H9 (cell line): Measurements from ENCODE around the gene RNF103. TPM values are rescaled to one million over a fixed set of nuclear protein-coding genes. Genes with fewer than 3 reads are reported as not detected.

Experiments used
- DNase-seq: peaks from one replicate; pipeline ENCODE4 v3.0.0-alpha.2; 2017
- H2AFZ ChIP-seq: one replicate; pipeline ENCODE4 v1.6.1; 2013; ENCODE audit warnings: mild to moderate bottlenecking, low read length, control low read depth, moderate library complexity
- H2AK5ac ChIP-seq: 2 replicates; pipeline ENCODE4 v1.6.1; 2013; ENCODE audit warnings: low read length, control low read depth, mixed read lengths; ENCODE audit not compliant: insufficient read length
- H2BK120ac ChIP-seq: one replicate; pipeline ENCODE4 v1.6.1; 2013; ENCODE audit warnings: low read depth, mild to moderate bottlenecking, low read length, control low read depth, inconsistent platforms; ENCODE audit not compliant: poor library complexity, severe bottlenecking
- H2BK12ac ChIP-seq: 2 replicates; pipeline ENCODE4 v1.6.1; 2013; ENCODE audit warnings: low read length, control low read depth, mixed read lengths, low read depth; ENCODE audit not compliant: insufficient read length
- H2BK15ac ChIP-seq: 2 replicates; pipeline ENCODE4 v1.6.1; 2013; ENCODE audit warnings: low read depth, low read length, control low read depth
- H2BK20ac ChIP-seq: one replicate; pipeline ENCODE4 v1.6.1; 2013; ENCODE audit warnings: low read depth, mild to moderate bottlenecking, low read length, control low read depth, inconsistent platforms; ENCODE audit not compliant: poor library complexity, severe bottlenecking
- H2BK5ac ChIP-seq: 2 replicates; pipeline ENCODE4 v1.6.1; 2013; ENCODE audit warnings: low read length, control low read depth, mixed read lengths; ENCODE audit not compliant: insufficient read length
- H3K14ac ChIP-seq: 2 replicates; pipeline ENCODE4 v1.6.1; 2013; ENCODE audit warnings: low read length, control low read depth; ENCODE audit not compliant: insufficient read depth
- H3K18ac ChIP-seq: 2 replicates; pipeline ENCODE4 v1.6.1; 2013; ENCODE audit warnings: low read depth, mild to moderate bottlenecking, mixed read lengths, low read length, control low read depth; ENCODE audit not compliant: insufficient read length
- H3K23ac ChIP-seq: 2 replicates; pipeline ENCODE4 v1.6.1; 2013; ENCODE audit warnings: low read length, control low read depth, mixed read lengths, low read depth; ENCODE audit not compliant: insufficient read length
- H3K23me2 ChIP-seq: 2 replicates; pipeline ENCODE4 v1.6.1; 2013; ENCODE audit warnings: low read depth, mild to moderate bottlenecking, mixed read lengths, low read length, control low read depth; ENCODE audit not compliant: insufficient read length, poor library complexity, severe bottlenecking
- H3K27ac ChIP-seq: 2 replicates; pipeline ENCODE4 v1.5.1; 2013; ENCODE audit warnings: low read length, control low read depth, mixed read lengths, low read depth; ENCODE audit not compliant: insufficient read length
- H3K27me3 ChIP-seq: 2 replicates; pipeline ENCODE4 v1.6.1; 2013; ENCODE audit warnings: low read length, control low read depth, inconsistent platforms; ENCODE audit not compliant: insufficient read depth
- H3K4ac ChIP-seq: 2 replicates; pipeline ENCODE4 v1.6.1; 2013; ENCODE audit warnings: low read depth, mild to moderate bottlenecking, control low read depth, inconsistent platforms, low read length, moderate library complexity
- H3K4me1 ChIP-seq: 2 replicates; pipeline ENCODE4 v1.6.1; 2013; ENCODE audit warnings: low read length, control low read depth, inconsistent platforms; ENCODE audit not compliant: insufficient read depth
- H3K4me2 ChIP-seq: 2 replicates; pipeline ENCODE4 v1.6.1; 2013; ENCODE audit warnings: low read length, control low read depth, mixed read lengths; ENCODE audit not compliant: insufficient read length, insufficient read depth
- H3K56ac ChIP-seq: 2 replicates; pipeline ENCODE4 v1.6.1; 2013; ENCODE audit warnings: low read depth, mild to moderate bottlenecking, mixed read lengths, low read length, control low read depth; ENCODE audit not compliant: insufficient read length
- H3K79me1 ChIP-seq: 2 replicates; pipeline ENCODE4 v1.6.1; 2013; ENCODE audit warnings: low read depth, mild to moderate bottlenecking, moderate library complexity, low read length, control low read depth, inconsistent platforms; ENCODE audit not compliant: insufficient read depth, poor library complexity, severe bottlenecking
- H3K79me2 ChIP-seq: 2 replicates; pipeline ENCODE4 v1.6.1; 2013; ENCODE audit warnings: low read length, control low read depth, inconsistent platforms; ENCODE audit not compliant: insufficient read depth
- H3K9ac ChIP-seq: 2 replicates; pipeline ENCODE4 v1.6.1; 2013; ENCODE audit warnings: low read length, control low read depth, mixed read lengths; ENCODE audit not compliant: insufficient read length; ENCODE audit errors: extremely low read depth
- H3K9me3 ChIP-seq: one replicate; pipeline ENCODE4 v1.6.1; 2013; ENCODE audit warnings: low read depth, low read length, inconsistent platforms; ENCODE audit not compliant: control insufficient read depth
- H3T11ph ChIP-seq: one replicate; pipeline ENCODE4 v1.6.1; 2013; ENCODE audit warnings: mild to moderate bottlenecking, low read length, control low read depth, inconsistent platforms
- H4K20me1 ChIP-seq: one replicate; pipeline ENCODE4 v1.6.1; 2013; ENCODE audit not compliant: control insufficient read depth, insufficient read length, insufficient read depth
- H4K5ac ChIP-seq: 2 replicates; pipeline ENCODE4 v1.6.1; 2013; ENCODE audit warnings: low read depth, mild to moderate bottlenecking, mixed read lengths, low read length, control low read depth; ENCODE audit not compliant: insufficient read length
- H4K8ac ChIP-seq: replicated peaks from 2 replicates; pipeline ENCODE4 v1.6.1; 2013; ENCODE audit warnings: low read length, control low read depth, mixed read lengths, low read depth; ENCODE audit not compliant: insufficient read length
- H4K91ac ChIP-seq: 2 replicates; pipeline ENCODE4 v1.6.1; 2013; ENCODE audit warnings: low read depth, mild to moderate bottlenecking, moderate library complexity, mixed read lengths, low read length, control low read depth; ENCODE audit not compliant: insufficient read length
- H3K27ac Mint-ChIP-seq, 3 experiments: 2 replicates in 2 of 3; 3 replicates in 1 of 3; pipeline ENCODE4 v1.8.0; 2020 to 2021; ENCODE audit warnings: mixed read lengths in 3 of 3, mild to moderate bottlenecking in 1 of 3, moderate library complexity in 1 of 3
- H3K27me3 Mint-ChIP-seq: 2 replicates; pipeline ENCODE4 v1.8.0; 2021; ENCODE audit warnings: low read depth, mild to moderate bottlenecking, moderate library complexity, mixed read lengths
- H3K36me3 Mint-ChIP-seq, 3 experiments: 2 replicates in 2 of 3; 3 replicates in 1 of 3; pipeline ENCODE4 v1.8.0; 2020 to 2021; ENCODE audit warnings: low read depth in 3 of 3, mixed read lengths in 3 of 3; ENCODE audit not compliant: insufficient read depth in 1 of 3
- H3K4me1 Mint-ChIP-seq, 2 experiments: 2 replicates each; pipeline ENCODE4 v1.8.0; 2020; ENCODE audit warnings: mixed read lengths in 2 of 2
- H3K4me3 Mint-ChIP-seq, 2 experiments: 2 replicates in 1 of 2; 3 replicates in 1 of 2; pipeline ENCODE4 v1.8.0; 2020 to 2021; ENCODE audit warnings: mild to moderate bottlenecking in 2 of 2, mixed read lengths in 2 of 2, moderate library complexity in 1 of 2
- H3K9me3 Mint-ChIP-seq, 2 experiments: 2 replicates in 1 of 2; 3 replicates in 1 of 2; pipeline ENCODE4 v1.8.0; 2020; ENCODE audit warnings: mild to moderate bottlenecking in 2 of 2, mixed read lengths in 2 of 2, moderate library complexity in 1 of 2
- WGBS: extraction: QIAGEN DNeasy Blood & Tissue Kit; methylation state at CpG from one replicate; pipeline ENCODE4 v1.1.7; 2013; ENCODE audit warnings: missing lambda C conversion rate, low lambda C conversion rate, mixed read lengths; ENCODE audit not compliant: insufficient read length; ENCODE audit errors: extremely low coverage; 5-methylcytosine and 5-hydroxymethylcytosine counted together
- total RNA-seq: library from RNA; stranded (reverse); gene quantifications from 2 replicates; pipeline ENCODE4 v1.2.1, GENCODE V29; 2021
- TF ChIP-seq, protein P1 (sequence below): fragments of 200-600 bp; sonication (generic); conservative IDR thresholded peaks from 3 replicates; pipeline ENCODE4 v1.8.0; 2021; ENCODE audit warnings: antibody characterized with exemption, mild to moderate bottlenecking

Gene RNF103
- total RNA-seq, 1 experiment from 2014 or later, result 7.1 TPM

DNA sequence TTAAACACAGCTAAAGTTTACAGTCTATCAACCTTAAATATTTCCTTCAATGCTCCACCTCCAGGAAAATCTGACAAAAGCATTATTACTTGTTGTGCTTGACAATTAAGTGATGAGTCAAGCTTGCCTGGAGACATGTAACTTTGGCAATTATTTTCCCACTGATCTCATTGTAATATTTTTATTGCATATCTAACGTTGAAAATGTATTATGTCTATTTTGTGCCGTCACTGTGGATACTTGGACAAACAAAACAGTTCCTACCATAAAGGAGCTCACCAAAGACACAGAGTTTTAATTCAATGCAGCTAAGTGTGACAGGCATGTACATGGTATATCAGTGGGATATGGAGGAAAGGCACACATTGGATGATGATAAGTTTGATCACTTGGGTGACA is 24.7 kb downstream of the RNF103 start:
- H2BK120ac ChIP-seq, result no peak overlapping the region
- DNase-seq, result no peak
- no peak overlapping the region for H2AFZ ChIP-seq
- no peak overlapping the region for H3K18ac ChIP-seq
- no peaks in the 10 kb centered on the region for H3K27me3 ChIP-seq
- no peak overlapping the region for H3T11ph ChIP-seq
- no peaks in the 10 kb centered on the region for H3K79me2 ChIP-seq
- no peaks in the 10 kb centered on the region for H3K4me1 ChIP-seq
- no peak overlapping the region for H3K27ac ChIP-seq
- H3K23ac ChIP-seq, result no peak overlapping the region
- H3K56ac ChIP-seq, result no peak overlapping the region
- no peak overlapping the region for H2BK20ac ChIP-seq
- H3K23me2 ChIP-seq, result no peaks in the 10 kb centered on the region
- H3K4ac ChIP-seq, result no peak overlapping the region
- no peaks in the 10 kb centered on the region for H3K9me3 ChIP-seq
- whole genome bisulfite sequencing, result no CpG with 5 or more reads among the region's 2 CpGs
- H3K4me2 ChIP-seq, result no peak overlapping the region
- no peak overlapping the region for H3K9ac ChIP-seq
- no peaks in the 10 kb centered on the region for H3K9me3 Mint-ChIP-seq
- H2BK15ac ChIP-seq, result no peak overlapping the region
- no peaks in the 10 kb centered on the region for H4K20me1 ChIP-seq
- TF ChIP-seq, protein P1, sequence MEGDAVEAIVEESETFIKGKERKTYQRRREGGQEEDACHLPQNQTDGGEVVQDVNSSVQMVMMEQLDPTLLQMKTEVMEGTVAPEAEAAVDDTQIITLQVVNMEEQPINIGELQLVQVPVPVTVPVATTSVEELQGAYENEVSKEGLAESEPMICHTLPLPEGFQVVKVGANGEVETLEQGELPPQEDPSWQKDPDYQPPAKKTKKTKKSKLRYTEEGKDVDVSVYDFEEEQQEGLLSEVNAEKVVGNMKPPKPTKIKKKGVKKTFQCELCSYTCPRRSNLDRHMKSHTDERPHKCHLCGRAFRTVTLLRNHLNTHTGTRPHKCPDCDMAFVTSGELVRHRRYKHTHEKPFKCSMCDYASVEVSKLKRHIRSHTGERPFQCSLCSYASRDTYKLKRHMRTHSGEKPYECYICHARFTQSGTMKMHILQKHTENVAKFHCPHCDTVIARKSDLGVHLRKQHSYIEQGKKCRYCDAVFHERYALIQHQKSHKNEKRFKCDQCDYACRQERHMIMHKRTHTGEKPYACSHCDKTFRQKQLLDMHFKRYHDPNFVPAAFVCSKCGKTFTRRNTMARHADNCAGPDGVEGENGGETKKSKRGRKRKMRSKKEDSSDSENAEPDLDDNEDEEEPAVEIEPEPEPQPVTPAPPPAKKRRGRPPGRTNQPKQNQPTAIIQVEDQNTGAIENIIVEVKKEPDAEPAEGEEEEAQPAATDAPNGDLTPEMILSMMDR, result no peak
- no peak overlapping the region for H3K4me3 Mint-ChIP-seq
- H4K91ac ChIP-seq, result no peak overlapping the region
- H4K8ac ChIP-seq, result no peak overlapping the region
- H3K36me3 Mint-ChIP-seq, result peaks cover 0 to under 1% (median 0%) of the 10 kb centered on the region in 3 experiments; a peak in 1 of 7 replicates
- H2BK12ac ChIP-seq, result no peak overlapping the region
- H4K5ac ChIP-seq, result no peak overlapping the region
- no peak overlapping the region for H2AK5ac ChIP-seq
- H3K27me3 Mint-ChIP-seq, result no peaks in the 10 kb centered on the region
- no peak overlapping the region for H3K14ac ChIP-seq
- H2BK5ac ChIP-seq, result no peak overlapping the region
- H3K79me1 ChIP-seq, result no peaks in the 10 kb centered on the region
- H3K27ac Mint-ChIP-seq, result no peak overlapping the region
- 0 out of 4 replicates have a peak, but pooled peaks cover 0 to 2% of the 10 kb centered on the region in 2 experiments for H3K4me1 Mint-ChIP-seq
